NCI-H69 (cell line): ENCODE data around the gene POLR2F.
"Not testable (repeated sequence)": the region's sequence is repeated elsewhere in the genome, so short reads cannot be mapped to it uniquely, and the experiment has no call there.

ENCODE experiments used
- DNase-seq: peaks from one replicate; lab custom pipeline; 2025; lab: John Stamatoyannopoulos, UW

POLR2F gene

GRCh38 chr22:37925330-37925729 lies 28.2 kb upstream of the POLR2F start:
- DNase-seq: no peak

GRCh38 chr22:37925767-37926166 lies 27.7 kb upstream of the POLR2F start:
- no peak for DNase-seq

- no peak for DNase-seq
Observed at GRCh38 chr22:37926358-37926757, 27.1 kb upstream of the POLR2F start.

DNA sequence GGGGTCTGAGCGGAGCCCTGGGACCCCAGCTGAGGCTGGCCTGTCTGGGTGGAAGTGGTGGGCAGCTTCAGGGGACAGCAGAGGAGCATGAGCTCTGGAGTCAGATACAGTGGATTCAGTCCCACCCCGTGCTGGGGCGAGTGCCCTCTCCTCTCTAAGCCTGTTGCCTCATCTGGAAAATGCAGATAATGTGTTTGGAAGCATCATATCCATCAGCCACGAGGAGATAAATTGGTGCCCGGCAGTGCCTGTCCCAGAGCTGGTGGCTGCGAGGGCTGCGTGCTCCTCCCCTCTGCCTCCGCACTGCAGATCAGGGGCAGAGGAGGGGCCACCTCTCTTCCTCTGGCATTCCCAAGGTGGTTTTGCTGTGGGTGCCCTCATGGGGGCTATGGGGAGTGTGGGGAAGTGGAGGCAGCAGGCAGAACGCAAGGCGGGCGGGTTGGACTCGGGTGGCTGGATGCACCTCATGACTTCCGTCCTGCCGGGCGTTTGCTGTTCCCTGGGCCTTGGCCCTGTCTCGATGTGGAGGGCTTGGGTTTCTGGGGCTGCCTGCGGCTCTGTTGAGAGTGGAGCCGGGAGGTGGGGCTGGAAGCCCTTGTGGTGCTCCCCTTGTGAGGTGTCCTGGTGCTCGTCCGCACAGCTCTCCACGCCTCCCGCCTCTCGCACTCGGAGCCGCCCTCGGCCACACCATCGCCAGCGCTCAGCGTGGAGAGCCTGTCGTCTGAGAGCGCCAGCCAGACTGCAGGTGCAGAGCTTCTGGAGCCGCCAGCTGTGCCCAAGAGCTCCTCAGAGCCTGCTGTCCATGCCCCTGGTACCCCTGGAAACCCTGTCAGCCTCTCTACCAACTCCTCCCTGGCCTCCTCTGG lies 26.5 kb upstream of the POLR2F start:
- no peak for DNase-seq

DNA sequence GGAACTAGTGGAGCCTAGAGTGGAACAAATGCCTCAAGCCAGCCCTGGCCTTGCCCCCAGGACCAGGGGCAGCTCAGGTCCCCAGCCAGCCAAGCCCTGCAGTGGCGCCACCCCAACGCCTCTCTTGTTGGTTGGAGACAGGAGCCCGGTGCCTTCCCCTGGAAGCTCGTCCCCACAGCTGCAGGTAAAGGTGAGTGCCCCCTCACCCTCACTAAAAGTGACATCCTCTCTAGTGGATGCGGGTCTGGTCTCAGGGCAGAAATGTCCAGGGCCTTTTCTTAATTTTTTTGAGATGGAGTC lies 25.9 kb upstream of the POLR2F start:
- no peak for DNase-seq

DNA sequence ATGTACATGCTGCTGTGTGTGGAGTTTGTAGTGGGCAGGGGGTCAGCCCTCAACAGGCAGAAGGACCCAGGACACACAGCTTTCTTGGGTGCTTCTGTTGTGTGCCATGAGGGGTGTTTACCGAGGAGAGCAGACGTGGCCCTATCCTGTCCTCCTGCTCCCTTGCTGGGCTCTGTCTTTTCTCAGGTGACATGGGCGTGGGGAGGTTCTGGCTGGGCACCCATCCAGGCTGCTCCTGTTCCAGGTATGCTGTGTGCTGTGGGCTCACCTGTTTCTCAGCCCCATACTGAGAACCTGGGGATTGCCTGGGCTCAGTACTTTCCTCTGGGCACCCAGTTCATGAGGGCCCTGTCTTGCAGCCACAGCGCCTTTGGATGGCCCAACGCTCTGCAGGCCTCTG lies 24.1 kb upstream of the POLR2F start:
- DNase-seq: peak; percentile 14

DNA sequence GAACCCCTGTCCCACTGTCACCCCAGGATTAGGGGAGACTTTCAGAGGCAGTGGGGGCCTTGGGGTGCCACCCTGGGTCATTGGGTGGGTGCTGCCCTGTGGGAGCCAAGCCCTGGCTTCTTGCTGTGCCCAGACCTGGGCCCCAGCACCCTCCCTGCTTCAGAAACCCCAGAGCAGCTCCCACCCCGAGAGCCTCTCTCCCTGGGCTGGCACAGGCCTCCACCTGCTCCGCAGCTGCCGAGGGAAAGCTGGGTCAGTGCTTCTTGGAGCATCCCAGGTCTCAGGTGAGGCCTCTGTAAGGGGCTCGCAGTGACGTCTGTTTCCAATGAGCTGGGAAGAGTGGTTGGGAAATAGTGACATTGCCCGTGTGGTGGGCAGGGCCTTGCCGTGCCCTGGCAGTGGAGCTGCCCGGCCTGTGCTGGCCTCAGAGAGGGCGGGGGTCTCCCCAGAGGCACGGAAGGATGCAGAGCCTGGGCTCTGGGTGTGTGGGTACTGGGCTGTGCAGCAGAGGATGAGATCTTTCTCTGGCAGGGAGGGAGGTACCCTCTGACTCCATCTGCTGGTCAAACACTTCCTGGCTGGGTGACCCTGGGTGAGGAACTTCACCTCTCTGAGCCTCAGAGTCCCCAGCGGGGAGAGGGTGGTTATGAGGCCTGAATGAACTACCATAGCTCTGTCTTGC lies 23.1 kb upstream of the POLR2F start:
- DNase-seq: peak; percentile 41

DNA sequence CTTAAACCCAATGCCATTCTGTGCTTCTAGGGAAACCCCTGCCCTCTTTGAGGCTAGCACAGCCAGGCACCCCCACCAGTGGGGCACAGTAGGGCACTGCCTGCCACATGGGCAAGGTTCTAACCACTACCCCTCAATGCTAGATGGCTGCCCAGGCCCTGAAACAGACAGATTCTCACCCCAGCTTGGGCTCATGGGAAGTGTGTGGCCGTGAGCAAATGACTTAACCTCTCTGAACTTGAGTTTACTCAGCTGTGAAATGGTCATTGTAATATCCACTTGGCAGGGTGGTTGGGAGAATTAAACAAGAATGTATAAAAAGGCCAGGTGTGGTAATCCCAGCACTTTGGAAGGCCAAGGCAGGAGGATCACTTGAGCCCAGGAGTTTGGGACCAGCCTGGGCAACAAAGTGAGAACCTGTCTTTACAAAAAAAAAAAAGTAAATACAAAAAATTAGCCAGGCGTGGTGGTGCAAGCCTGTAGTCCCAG lies 22.5 kb upstream of the POLR2F start:
- DNase-seq: peak; percentile 33

DNA sequence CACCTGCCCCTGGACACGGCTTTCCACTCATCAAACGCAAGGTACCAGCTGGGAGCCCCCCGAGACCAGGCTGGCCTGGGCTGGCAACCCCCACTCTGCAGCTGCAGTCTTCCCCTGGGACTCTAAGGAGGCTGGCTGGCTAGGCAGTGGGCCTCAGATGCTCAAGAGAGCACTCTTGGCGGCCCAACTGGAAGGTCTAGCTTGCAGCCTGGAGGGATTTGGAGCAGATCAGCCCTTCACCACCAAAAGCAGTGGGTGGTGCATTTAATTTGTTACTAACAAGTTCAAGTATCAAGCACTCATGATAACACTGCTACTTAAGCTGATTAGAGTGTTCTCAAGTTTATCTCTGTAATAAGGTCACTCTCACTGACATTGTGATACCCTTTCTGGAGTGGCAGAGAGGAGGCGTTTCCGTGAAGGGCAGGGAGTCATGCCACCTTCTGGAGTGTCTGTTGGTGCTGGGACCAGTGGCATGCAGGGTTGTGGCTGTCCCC lies 21.6 kb upstream of the POLR2F start:
- no peak for DNase-seq

DNA sequence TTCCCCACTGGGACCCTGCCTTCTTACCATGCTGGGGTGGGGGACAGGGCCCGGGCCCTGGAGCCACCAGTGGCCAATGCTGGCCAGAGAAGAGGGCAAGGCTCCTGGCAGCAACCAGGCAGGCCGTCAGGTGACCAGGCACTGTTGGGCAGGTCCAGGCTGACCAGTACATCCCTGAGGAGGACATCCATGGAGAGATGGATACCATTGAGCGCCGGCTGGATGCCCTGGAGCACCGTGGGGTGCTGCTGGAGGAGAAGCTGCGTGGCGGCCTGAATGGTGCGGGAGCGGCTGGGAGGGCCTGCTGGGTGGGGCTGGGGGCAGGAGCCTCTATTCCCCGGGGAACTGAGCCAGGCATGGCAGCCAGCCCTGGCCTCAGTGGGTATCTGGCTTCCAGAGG lies 21.1 kb upstream of the POLR2F start:
- DNase-seq: no peak

DNA sequence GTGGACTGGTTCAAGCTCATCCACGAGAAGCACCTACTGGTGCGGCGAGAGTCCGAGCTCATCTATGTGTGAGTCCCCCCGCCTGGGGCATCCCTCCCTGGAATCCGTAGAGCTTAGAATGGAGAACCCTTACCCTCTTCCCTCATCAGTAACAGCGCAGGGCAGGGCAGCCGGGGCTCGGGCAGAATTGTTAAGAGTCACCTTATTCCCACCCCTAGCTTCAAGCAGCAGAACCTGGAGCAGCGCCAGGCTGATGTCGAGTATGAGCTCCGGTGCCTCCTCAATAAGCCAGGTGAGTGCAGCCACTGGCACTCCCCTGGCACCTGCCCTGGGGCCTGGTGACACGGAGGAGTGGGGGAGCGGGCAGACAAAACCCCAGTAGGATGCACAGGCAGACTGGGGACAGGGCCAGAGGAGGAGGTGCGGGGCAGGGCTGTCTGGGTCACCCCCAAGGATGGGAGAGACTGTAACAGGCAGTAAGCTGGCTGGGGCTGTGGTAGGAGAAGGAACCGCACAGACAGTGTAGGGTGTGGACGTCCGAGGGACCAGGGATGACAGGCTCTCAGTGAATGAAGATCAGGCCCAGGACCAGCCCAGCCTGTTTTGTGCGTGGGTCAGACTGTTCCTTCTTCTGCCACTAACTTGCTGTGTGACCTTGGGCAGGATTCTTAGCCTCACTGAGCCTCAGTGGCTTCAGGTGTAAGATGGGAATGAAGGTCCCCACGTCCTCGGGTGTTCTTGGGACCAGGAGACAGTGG lies 20.5 kb upstream of the POLR2F start:
- DNase-seq: peak; percentile 48

DNA sequence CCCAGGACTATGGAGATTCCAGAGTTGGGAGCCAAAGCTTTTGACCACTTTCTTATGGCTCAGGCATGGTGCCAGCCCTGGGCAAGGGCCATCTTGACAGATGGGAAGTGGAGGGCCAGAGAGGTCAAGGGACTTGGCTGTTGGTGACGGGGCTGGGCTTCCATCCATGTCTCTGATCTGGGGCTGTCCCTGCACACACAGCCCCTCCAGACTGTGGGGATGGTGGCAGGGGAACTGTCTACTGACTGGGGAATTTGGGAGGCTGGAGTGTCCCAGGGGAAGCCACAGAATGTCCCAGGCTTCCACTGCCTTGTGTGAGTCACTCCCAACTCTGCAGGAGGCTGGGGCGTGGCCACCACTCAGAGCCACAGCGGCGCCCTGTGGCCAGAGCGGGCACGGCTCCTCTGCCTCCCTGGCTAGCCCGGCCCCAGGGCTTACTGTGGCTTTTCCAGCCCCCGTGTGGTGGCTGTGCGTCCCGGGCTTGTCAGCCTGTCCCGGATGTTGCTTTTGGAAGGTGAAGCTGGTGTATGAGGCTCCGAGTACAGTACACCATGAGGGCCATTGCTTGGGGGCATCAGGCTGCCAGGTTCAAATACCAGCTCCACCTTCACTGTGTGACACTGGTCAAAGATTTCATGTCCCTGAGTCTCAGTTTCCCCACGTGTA lies 19.7 kb upstream of the POLR2F start:
- peak; percentile 91 for DNase-seq

- DNase-seq: no peak
Observed at GRCh38 chr22:37940698-37941376, 12.7 kb upstream of the POLR2F start.

DNA sequence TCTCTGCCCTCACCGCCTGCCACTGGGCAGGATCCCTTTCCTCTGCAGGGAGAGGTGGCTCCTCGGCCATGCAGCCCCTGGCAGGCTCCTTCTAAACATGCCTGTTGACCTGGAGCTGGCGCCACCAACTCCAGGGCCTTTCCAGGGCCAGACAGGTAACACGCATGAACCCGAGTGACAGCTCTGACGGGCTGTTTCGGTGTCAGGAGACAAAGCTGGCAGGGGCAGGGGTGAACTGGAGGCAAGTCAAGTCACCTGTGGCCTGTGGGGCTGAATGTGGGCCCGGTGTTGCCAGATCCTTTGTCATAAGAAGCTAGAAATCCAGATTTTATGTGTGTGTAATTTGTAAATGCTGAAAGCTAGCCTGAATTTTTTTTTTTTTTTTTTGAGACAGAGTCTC lies 11.4 kb upstream of the POLR2F start:
- DNase-seq: no peak

DNA sequence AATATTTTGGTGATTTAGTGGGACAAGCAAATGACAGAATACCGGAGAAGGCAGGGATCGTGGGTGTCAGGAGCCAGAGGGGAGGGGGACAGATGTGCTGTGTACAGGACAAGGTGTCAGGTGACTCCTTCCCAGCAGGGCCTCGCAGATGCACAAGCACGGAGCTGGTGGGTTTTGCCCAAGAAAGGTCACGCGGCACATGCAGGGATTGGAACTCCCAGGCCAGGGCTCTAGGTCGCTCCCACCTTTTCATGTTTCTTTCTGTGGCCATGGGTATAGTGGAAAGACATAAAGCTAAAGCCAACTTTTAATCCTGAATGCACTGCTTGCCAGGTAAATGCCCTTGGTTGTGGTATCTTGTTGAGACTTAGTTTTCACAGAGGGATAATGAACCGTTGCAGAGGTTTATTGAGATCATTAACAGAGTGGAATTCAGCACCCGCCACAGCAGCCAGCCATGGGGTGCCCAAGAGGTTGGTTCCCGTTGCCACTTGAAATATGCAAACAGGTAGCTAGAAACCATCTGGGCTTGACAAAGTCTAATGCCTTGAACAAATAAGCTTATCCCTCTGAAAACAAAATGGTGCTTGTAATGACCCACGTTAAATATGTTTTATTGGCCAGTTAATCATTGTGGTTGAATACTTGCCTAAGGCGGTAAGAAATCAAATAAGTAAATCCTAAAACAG lies 10.2 kb upstream of the POLR2F start:
- peak; percentile 81 for DNase-seq

- DNase-seq: no peak
Observed at GRCh38 chr22:37943825-37944198, 9.7 kb upstream of the POLR2F start.

DNA sequence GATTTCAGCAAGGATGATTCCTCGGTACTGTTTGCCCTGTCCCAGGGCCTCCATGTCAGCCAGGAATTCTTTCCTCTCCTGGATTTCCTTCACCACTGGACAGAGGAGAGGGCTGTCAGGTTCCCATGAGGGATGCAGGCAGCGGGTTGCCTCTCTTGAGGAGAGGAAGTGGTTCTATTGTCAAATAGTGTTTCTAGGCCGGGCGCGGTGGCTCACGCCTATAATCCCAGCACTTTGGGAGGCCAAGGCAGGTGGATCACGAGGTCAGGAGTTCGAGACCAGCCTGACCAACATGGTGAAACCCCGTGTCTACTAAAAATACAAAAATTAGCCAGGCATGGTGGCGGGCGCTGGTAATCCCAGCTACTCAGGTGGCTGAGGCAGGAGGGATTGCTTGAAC lies 9.1 kb upstream of the POLR2F start:
- not testable (repeated sequence) for DNase-seq

DNA sequence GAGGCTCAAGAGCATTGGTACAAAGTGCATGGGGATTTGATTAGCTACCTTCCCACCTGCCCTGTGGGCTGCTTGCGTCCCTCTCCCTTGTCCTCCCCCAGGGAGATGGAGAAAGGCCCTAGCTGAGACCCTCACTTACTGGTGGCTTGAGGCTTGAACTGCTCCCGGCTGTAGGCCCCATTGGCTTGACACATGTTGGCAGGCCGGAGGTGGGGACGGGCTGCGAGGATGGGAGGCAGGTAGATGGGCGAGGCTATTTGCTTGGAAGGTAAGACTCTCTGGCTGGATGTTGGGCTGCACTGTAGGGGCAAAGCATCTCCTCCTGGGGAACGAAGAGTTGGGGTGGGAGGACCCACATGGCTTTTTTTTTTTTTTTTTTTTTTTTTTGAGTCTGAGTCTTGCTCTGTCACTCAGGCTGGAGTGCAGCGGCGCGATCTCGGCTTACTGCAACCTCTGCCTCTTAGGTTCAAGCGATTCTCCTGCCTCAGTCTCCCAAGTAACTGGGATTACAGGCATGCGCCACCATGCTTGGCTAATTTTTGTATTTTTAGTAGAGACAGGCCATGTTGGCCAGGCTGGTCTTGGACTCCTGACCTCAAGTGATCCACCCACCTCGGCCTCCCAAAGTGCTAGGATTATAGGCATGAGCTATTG lies 6.2 kb upstream of the POLR2F start:
- not testable (repeated sequence) for DNase-seq

DNA sequence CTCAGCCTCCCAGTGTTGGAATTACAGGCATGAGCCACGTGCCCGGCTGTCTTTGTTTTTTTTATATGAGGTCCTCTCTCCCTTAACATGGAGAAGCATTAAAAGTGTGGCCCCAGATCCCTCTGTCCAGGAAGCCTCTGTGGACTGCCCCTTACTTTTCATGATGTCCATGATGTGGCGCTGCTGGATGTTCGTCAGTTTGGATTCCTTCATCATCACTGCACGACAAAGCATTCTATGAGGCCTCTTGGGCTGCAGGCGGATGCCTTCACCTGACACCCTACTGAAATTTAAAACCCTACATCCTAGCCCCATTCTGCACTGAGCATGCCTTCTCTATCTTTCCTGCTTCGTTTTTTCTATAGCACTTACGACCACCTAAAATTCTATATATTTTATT lies 2.2 kb upstream of the POLR2F start:
- DNase-seq: peak; percentile 19

- DNase-seq: not testable (repeated sequence)
Observed at GRCh38 chr22:37952629-37953028, 870 bp upstream of the POLR2F start.
